ENCODE measurements around the gene BCAR3. TPM values are rescaled to one million over a fixed set of nuclear protein-coding genes. Genes with fewer than 3 reads are reported as not detected.
"Not testable (repeated sequence)": the region's sequence is repeated elsewhere in the genome, so short reads cannot be mapped to it uniquely, and the experiment has no call there.

Gene BCAR3
- total RNA-seq, 5 donors from 2014 or later (not counting 1 experiment from before 2014, with no cell fraction given) = 0.63 to 2.5 (median 1.4) TPM

DNA sequence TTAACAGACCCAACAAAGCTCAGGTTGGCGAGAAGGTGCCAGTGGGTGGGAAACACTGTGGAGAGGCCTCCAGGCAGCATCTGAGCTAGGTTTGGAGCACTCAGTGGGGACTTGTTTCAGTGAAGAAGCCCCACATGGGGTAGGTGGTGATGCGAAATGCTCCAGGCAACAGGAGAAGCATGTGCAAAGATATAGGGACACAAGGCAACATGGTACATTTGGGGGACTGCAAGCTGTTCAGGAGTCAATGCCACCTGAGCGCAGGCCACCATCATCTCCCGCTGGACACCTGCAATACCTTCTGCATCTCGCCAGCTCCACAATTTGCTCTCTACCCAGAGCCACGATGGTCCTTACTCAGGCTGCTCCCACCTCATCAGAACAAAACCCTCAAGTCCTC, 28.0 kb downstream of the BCAR3 start:
- ChIA-PET POLR2A (no interaction called here), CTCF (interaction anchor here in 1 of 2 donors (1.0 kb wide), 1 partner anchor 23 kb away, joined by 3 read pairs; no protein-coding TSS in a partner anchor)
- no peaks in the 10 kb centered on the region for H3K4me1 ChIP-seq (ENCODE audit: control insufficient read depth in 1 of 2, extremely low read depth in 1 of 2, insufficient read depth in 2 of 2, low read length in 2 of 2)
- H3K4me3 ChIP-seq (ENCODE audit: control insufficient read depth in 1 of 2, extremely low read depth in 1 of 2, low read length in 1 of 2) = no peak overlapping the region
- H3K27ac ChIP-seq (ENCODE audit: low read length) = no peak overlapping the region
- WGBS (ENCODE audit: insufficient coverage) = 76% methylated on average over 6 of the region's 6 CpGs
- no peak overlapping the region for H3K4me3 Mint-ChIP-seq
- ATAC-seq (replicated peaks in 1 of 4) = no peak
- H3K27me3 ChIP-seq (replicated peaks in 1 of 2; ENCODE audit: control insufficient read depth in 2 of 2, extremely low read depth in 1 of 2, insufficient read depth in 2 of 2, low read length in 1 of 2) = no peaks in the 10 kb centered on the region
- H3K27me3 Mint-ChIP-seq = no peaks in the 10 kb centered on the region
- no peaks in the 10 kb centered on the region for H3K36me3 Mint-ChIP-seq
- DNase-seq = no peak
- H3K4me1 Mint-ChIP-seq = no peaks in the 10 kb centered on the region
- H3K9me3 Mint-ChIP-seq = no peaks in the 10 kb centered on the region
- no peaks in the 10 kb centered on the region for H3K36me3 ChIP-seq (ENCODE audit: control insufficient read depth in 2 of 2, extremely low read depth in 1 of 2, insufficient read depth in 1 of 2, low read length in 1 of 2)
- no peaks in the 10 kb centered on the region for H3K9me3 ChIP-seq
- H3K27ac Mint-ChIP-seq = no peak overlapping the region

DNA sequence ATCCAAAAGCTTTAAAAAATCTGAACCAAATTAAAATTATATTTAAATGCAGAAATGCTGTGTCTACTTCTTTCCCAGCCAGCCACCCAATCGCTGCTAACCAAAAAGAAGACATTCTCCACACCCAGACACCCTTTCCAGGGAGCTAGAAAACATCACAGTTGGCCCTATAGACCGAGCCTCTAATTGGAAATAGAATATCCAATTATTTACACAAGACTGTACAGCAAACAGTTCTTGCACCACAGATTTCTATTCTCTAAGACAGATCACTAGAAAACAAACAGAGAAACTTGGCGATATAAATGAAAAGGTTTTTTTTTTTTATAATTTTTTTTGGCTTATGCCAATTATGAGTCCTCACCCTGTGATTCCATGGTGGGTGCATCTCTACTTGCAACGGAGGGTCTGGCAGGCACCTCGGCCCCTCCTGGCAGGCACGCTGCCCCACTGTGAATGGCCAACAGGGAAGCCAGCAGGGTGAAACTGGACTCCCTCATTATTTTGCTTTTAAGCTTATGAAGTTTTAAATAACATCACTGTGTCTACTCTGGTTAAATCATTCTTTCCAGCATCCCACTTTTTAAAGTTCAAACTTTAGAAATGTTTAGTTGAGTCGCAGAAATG, 29.2 kb downstream of the BCAR3 start:
- no peak overlapping the region for H3K27ac Mint-ChIP-seq
- ATAC-seq (replicated peaks in 1 of 4) (no peak), DNase-seq (no peak)
- H3K27ac ChIP-seq (ENCODE audit: low read length) = no peak overlapping the region
- no peak overlapping the region for H3K4me3 ChIP-seq (ENCODE audit: control insufficient read depth in 1 of 2, extremely low read depth in 1 of 2, low read length in 1 of 2)
- no peaks in the 10 kb centered on the region for H3K9me3 ChIP-seq
- CTCF ChIA-PET = interaction anchor here in 1 of 2 donors (0.6 kb wide), 1 partner anchor 157 kb away, joined by 7 read pairs; no protein-coding TSS in a partner anchor
- no peaks in the 10 kb centered on the region for H3K4me1 ChIP-seq (ENCODE audit: control insufficient read depth in 1 of 2, extremely low read depth in 1 of 2, insufficient read depth in 2 of 2, low read length in 2 of 2)
- 83% methylated on average over 3 of the region's 7 CpGs for WGBS (ENCODE audit: insufficient coverage)
- H3K4me1 Mint-ChIP-seq = no peaks in the 10 kb centered on the region
- H3K4me3 Mint-ChIP-seq = no peak overlapping the region
- H3K36me3 Mint-ChIP-seq = no peaks in the 10 kb centered on the region
- H3K9me3 Mint-ChIP-seq = no peaks in the 10 kb centered on the region
- no peaks in the 10 kb centered on the region for H3K36me3 ChIP-seq (ENCODE audit: control insufficient read depth in 2 of 2, extremely low read depth in 1 of 2, insufficient read depth in 1 of 2, low read length in 1 of 2)
- no peaks in the 10 kb centered on the region for H3K27me3 ChIP-seq (replicated peaks in 1 of 2; ENCODE audit: control insufficient read depth in 2 of 2, extremely low read depth in 1 of 2, insufficient read depth in 2 of 2, low read length in 1 of 2)
- no peaks in the 10 kb centered on the region for H3K27me3 Mint-ChIP-seq
- POLR2A ChIA-PET = no interaction called here

DNA sequence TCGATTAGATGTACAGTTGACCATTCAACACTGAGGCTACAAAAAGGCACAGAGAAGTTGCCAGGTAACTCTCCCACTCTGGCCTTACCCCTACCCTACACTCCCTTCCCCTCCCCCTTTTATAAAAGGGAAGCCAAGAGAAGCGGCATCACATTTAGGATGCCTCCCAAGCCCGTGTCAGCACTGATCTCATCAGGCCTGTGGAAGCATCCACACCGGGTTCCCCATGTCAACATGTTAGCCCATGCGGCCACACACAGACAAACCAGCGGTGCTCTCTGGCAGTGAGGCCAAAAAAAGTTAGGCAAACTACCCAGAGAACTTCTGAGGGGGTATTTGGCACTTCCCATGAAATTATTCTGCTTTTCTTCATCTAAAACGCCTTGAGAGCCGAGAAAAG, 29.9 kb downstream of the BCAR3 start:
- H3K9me3 Mint-ChIP-seq = no peaks in the 10 kb centered on the region
- H3K27me3 ChIP-seq (replicated peaks in 1 of 2; ENCODE audit: control insufficient read depth in 2 of 2, extremely low read depth in 1 of 2, insufficient read depth in 2 of 2, low read length in 1 of 2) = no peaks in the 10 kb centered on the region
- no peaks in the 10 kb centered on the region for H3K4me1 Mint-ChIP-seq
- H3K27ac ChIP-seq (ENCODE audit: low read length) = no peak overlapping the region
- H3K27ac Mint-ChIP-seq = no peak overlapping the region
- WGBS (ENCODE audit: insufficient coverage) = 95% methylated on average over 7 of the region's 8 CpGs
- ChIA-PET CTCF (no interaction called here), POLR2A (no interaction called here)
- no peak overlapping the region for H3K4me3 ChIP-seq (ENCODE audit: control insufficient read depth in 1 of 2, extremely low read depth in 1 of 2, low read length in 1 of 2)
- DNase-seq = no peak
- no peak overlapping the region for H3K4me3 Mint-ChIP-seq
- H3K36me3 ChIP-seq (ENCODE audit: control insufficient read depth in 2 of 2, extremely low read depth in 1 of 2, insufficient read depth in 1 of 2, low read length in 1 of 2) = no peaks in the 10 kb centered on the region
- no peaks in the 10 kb centered on the region for H3K9me3 ChIP-seq
- ATAC-seq (replicated peaks in 1 of 4) = no peak
- H3K27me3 Mint-ChIP-seq = no peaks in the 10 kb centered on the region
- no peaks in the 10 kb centered on the region for H3K36me3 Mint-ChIP-seq
- no peaks in the 10 kb centered on the region for H3K4me1 ChIP-seq (ENCODE audit: control insufficient read depth in 1 of 2, extremely low read depth in 1 of 2, insufficient read depth in 2 of 2, low read length in 2 of 2)

DNA sequence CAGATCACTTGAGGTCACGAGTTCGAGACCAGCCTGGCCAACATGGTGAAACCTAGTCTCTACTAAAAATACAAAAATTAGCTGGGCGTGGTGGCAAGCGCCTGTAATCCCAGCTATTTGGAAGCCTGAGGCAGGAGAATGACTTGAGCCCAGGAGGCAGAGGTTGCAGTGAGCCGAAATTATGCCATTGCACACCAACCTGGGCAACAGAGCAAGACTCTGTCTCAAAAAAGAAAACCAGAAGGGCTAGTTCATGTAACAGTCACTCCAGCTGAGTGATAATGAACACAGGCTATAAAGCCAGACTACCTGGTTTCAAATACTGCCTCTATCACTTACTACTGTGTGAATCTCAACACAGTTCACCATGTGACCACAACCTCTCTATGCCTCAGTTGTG, 31.5 kb downstream of the BCAR3 start:
- DNase-seq; H3K36me3 Mint-ChIP-seq; H3K4me3 ChIP-seq (ENCODE audit: control insufficient read depth in 1 of 2, extremely low read depth in 1 of 2, low read length in 1 of 2); POLR2A ChIA-PET; H3K36me3 ChIP-seq (ENCODE audit: control insufficient read depth in 2 of 2, extremely low read depth in 1 of 2, insufficient read depth in 1 of 2, low read length in 1 of 2); CTCF ChIA-PET; H3K27me3 ChIP-seq (replicated peaks in 1 of 2; ENCODE audit: control insufficient read depth in 2 of 2, extremely low read depth in 1 of 2, insufficient read depth in 2 of 2, low read length in 1 of 2); H3K9me3 ChIP-seq; H3K4me1 Mint-ChIP-seq; H3K27ac Mint-ChIP-seq; H3K4me1 ChIP-seq (ENCODE audit: control insufficient read depth in 1 of 2, extremely low read depth in 1 of 2, insufficient read depth in 2 of 2, low read length in 2 of 2); H3K27ac ChIP-seq (ENCODE audit: low read length); ATAC-seq (replicated peaks in 1 of 4); H3K4me3 Mint-ChIP-seq; H3K27me3 Mint-ChIP-seq; H3K9me3 Mint-ChIP-seq: not testable (repeated sequence)
- WGBS (ENCODE audit: insufficient coverage) = 91% methylated on average over 3 of the region's 5 CpGs

DNA sequence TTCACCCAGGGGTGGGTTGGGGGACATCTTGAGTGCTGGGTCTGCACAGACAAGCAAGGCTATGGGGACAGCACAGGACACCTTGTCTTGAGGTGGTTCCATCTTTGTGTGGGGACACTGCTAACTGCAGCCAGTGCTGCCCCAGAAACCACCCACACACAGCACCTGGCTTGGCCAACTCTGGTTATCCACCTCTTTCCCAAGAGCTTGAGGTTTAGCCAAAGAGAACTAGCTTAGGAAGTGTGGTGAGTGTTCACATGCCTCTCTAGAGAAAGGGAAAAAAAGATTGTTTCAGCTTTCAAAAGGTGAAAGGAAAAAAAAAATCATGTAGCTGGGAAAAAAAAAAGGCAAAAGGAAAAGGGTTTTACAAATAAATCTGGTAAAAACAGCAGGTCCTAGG, 32.4 kb downstream of the BCAR3 start:
- Mint-ChIP-seq H3K4me1 (peaks cover 1 to 3% (median 2%) of the 10 kb centered on the region in 3 donors), H3K4me3 (no peak overlapping the region), H3K9me3 (no peaks in the 10 kb centered on the region), H3K27ac (no peak overlapping the region), H3K27me3 (no peaks in the 10 kb centered on the region), H3K36me3 (no peaks in the 10 kb centered on the region)
- Histone ChIP-seq H3K27me3 (replicated peaks in 1 of 2; ENCODE audit: control insufficient read depth in 2 of 2, extremely low read depth in 1 of 2, insufficient read depth in 2 of 2, low read length in 1 of 2) (no peaks in the 10 kb centered on the region), H3K27ac (ENCODE audit: low read length) (no peak overlapping the region), H3K4me1 (ENCODE audit: control insufficient read depth in 1 of 2, extremely low read depth in 1 of 2, insufficient read depth in 2 of 2, low read length in 2 of 2) (no peaks in the 10 kb centered on the region), H3K36me3 (ENCODE audit: control insufficient read depth in 2 of 2, extremely low read depth in 1 of 2, insufficient read depth in 1 of 2, low read length in 1 of 2) (no peaks in the 10 kb centered on the region), H3K4me3 (ENCODE audit: control insufficient read depth in 1 of 2, extremely low read depth in 1 of 2, low read length in 1 of 2) (no peak overlapping the region), H3K9me3 (no peaks in the 10 kb centered on the region)
- no peak for ATAC-seq (replicated peaks in 1 of 4)
- ChIA-PET CTCF (no interaction called here), POLR2A (no interaction called here)
- no peak for DNase-seq

DNA sequence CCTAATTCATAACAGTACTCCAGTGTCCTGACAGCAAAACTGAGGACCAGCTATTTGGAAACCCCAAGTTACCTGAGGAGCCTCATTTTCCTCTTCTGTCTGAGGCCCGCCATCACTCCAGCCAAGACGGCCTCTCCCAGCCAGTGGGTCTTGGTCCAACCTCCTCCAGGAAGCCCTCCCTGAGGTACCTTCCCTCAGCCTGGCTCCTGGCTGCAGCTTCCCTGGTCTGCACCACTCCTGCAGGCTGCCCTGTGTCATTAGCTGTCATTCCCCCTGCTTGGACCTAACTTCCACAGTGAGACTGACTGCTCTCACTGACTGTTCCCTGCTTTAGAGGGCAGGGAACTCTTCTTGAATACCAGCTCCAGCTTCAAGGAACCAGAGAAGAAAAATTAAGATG, 33.0 kb downstream of the BCAR3 start:
- no peaks in the 10 kb centered on the region for H3K36me3 ChIP-seq (ENCODE audit: control insufficient read depth in 2 of 2, extremely low read depth in 1 of 2, insufficient read depth in 1 of 2, low read length in 1 of 2)
- H3K9me3 ChIP-seq = no peaks in the 10 kb centered on the region
- H3K4me3 Mint-ChIP-seq = no peak overlapping the region
- no peaks in the 10 kb centered on the region for H3K36me3 Mint-ChIP-seq
- H3K9me3 Mint-ChIP-seq = no peaks in the 10 kb centered on the region
- ChIA-PET CTCF (no interaction called here), POLR2A (no interaction called here)
- H3K4me3 ChIP-seq (ENCODE audit: control insufficient read depth in 1 of 2, extremely low read depth in 1 of 2, low read length in 1 of 2) = no peak overlapping the region
- no peaks in the 10 kb centered on the region for H3K27me3 ChIP-seq (replicated peaks in 1 of 2; ENCODE audit: control insufficient read depth in 2 of 2, extremely low read depth in 1 of 2, insufficient read depth in 2 of 2, low read length in 1 of 2)
- H3K4me1 ChIP-seq (ENCODE audit: control insufficient read depth in 1 of 2, extremely low read depth in 1 of 2, insufficient read depth in 2 of 2, low read length in 2 of 2) = no peaks in the 10 kb centered on the region
- H3K27me3 Mint-ChIP-seq = no peaks in the 10 kb centered on the region
- H3K27ac Mint-ChIP-seq = no peak overlapping the region
- ATAC-seq (replicated peaks in 1 of 4) (no peak), DNase-seq (no peak)
- H3K27ac ChIP-seq (ENCODE audit: low read length) = no peak overlapping the region
- WGBS (ENCODE audit: insufficient coverage) = 89% methylated on average over 2 of the region's 2 CpGs
- peaks cover 7 to 9% (median 8%) of the 10 kb centered on the region in 3 donors for H3K4me1 Mint-ChIP-seq

DNA sequence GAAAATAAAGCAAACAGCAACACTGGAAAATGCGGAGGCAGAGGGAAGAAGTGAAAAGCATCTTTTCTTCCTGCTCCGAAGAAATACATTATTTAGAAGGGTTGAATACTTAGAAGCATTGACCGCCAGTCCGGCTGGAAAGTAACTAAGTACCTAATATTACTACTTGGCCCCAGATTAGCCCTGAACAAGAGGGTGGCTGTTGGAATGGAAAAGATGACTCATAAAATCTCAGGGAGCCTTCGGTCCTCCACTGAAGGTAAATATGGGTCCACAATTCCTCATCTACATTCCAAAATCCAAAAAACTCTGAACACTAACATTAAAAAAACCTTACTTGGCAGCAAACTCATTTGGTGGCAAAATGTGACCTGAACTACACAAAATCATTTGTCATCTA, 40.1 kb downstream of the BCAR3 start:
- CTCF ChIA-PET = interaction anchor here in 1 of 2 donors (0.5 kb wide), 1 partner anchor 175 kb away, joined by 4 read pairs; no protein-coding TSS in a partner anchor
- peaks cover 9 to 12% (median 10%) of the 10 kb centered on the region in 3 donors for H3K4me1 Mint-ChIP-seq

More for the DNA sequence above, 40.1 kb downstream of the BCAR3 start:
- POLR2A ChIA-PET = no interaction called here
- DNase-seq (no peak), ATAC-seq (replicated peaks in 1 of 4) (no peak)
- peaks cover 0 to 4% of the 10 kb centered on the region in 2 experiments for H3K27me3 ChIP-seq (replicated peaks in 1 of 2; ENCODE audit: control insufficient read depth in 2 of 2, extremely low read depth in 1 of 2, insufficient read depth in 2 of 2, low read length in 1 of 2)
- H3K9me3 ChIP-seq = no peaks in the 10 kb centered on the region
- no peak overlapping the region for H3K4me3 ChIP-seq (ENCODE audit: control insufficient read depth in 1 of 2, extremely low read depth in 1 of 2, low read length in 1 of 2)
- Mint-ChIP-seq H3K36me3 (no peaks in the 10 kb centered on the region), H3K27ac (no peak overlapping the region), H3K4me3 (no peak overlapping the region), H3K9me3 (no peaks in the 10 kb centered on the region), H3K27me3 (no peaks in the 10 kb centered on the region)
- no peaks in the 10 kb centered on the region for H3K4me1 ChIP-seq (ENCODE audit: control insufficient read depth in 1 of 2, extremely low read depth in 1 of 2, insufficient read depth in 2 of 2, low read length in 2 of 2)
- H3K27ac ChIP-seq (ENCODE audit: low read length) = no peak overlapping the region
- WGBS (ENCODE audit: insufficient coverage) = no CpG with 5 or more reads among the region's 5 CpGs
- no peaks in the 10 kb centered on the region for H3K36me3 ChIP-seq (ENCODE audit: control insufficient read depth in 2 of 2, extremely low read depth in 1 of 2, insufficient read depth in 1 of 2, low read length in 1 of 2)

Data from T-cell (primary cell).